GM23338 (cell line): ENCODE results near the gene KMT2E. TPM values are rescaled to one million over a fixed set of nuclear protein-coding genes. Genes with fewer than 3 reads are reported as not detected.
A peak's percentile ranks its signal among the peaks of the same experiment; 100 is the strongest.

Experiments
- ATAC-seq: fragments of 200-7000 bp; cut with Tn5 transposase; 3 replicates; pipeline ENCODE4 v1.9.1; 2020
- DNase-seq: peaks from one replicate; pipeline ENCODE4 v3.0.0-alpha.2; 2015; ENCODE audit warnings: low spot score
- H2AFZ ChIP-seq: fragments of 200-600 bp; sonication (generic); 2 replicates; pipeline ENCODE4 v1.8.0; 2016; ENCODE audit warnings: antibody characterized with exemption, mild to moderate bottlenecking, moderate library complexity
- H3F3A ChIP-seq: fragments of 200-600 bp; sonication (generic); replicated peaks from 2 replicates; pipeline ENCODE4 v1.8.0; 2017; ENCODE audit warnings: antibody characterized with exemption, mixed run types, low read depth
- H3K27ac ChIP-seq: fragments of 200-600 bp; sonication (generic); 2 replicates; pipeline ENCODE4 v1.6.1; 2016; ENCODE audit warnings: low read depth
- H3K27me3 ChIP-seq: fragments of 200-600 bp; sonication (generic); 2 replicates; pipeline ENCODE4 v1.8.0; 2016; ENCODE audit warnings: mild to moderate bottlenecking, mixed run types, moderate library complexity; ENCODE audit not compliant: insufficient read depth
- H3K36me3 ChIP-seq: fragments of 200-600 bp; sonication (generic); 2 replicates; pipeline ENCODE4 v1.8.0; 2016; ENCODE audit warnings: mild to moderate bottlenecking; ENCODE audit not compliant: insufficient read depth
- H3K4me1 ChIP-seq: fragments of 200-600 bp; sonication (generic); 2 replicates; pipeline ENCODE4 v1.8.0; 2016; ENCODE audit warnings: mild to moderate bottlenecking, moderate library complexity; ENCODE audit not compliant: insufficient read depth
- H3K4me2 ChIP-seq: fragments of 200-600 bp; sonication (generic); 2 replicates; pipeline ENCODE4 v1.7.1; 2017; ENCODE audit warnings: mixed run types
- H3K4me3 ChIP-seq: fragments of 200-600 bp; sonication (generic); 2 replicates; pipeline ENCODE4 v1.6.1; 2016; ENCODE audit warnings: mixed run types
- H3K79me2 ChIP-seq: fragments of 200-600 bp; sonication (generic); replicated peaks from 2 replicates; pipeline ENCODE4 v1.8.0; 2017; ENCODE audit warnings: mild to moderate bottlenecking; ENCODE audit not compliant: insufficient read depth
- H3K9me2 ChIP-seq: fragments of 200-600 bp; sonication (generic); 2 replicates; pipeline ENCODE4 v1.8.0; 2017; ENCODE audit not compliant: insufficient read depth
- H4K20me1 ChIP-seq: fragments of 200-600 bp; sonication (generic); replicated peaks from 2 replicates; pipeline ENCODE4 v1.8.0; 2017; ENCODE audit warnings: mild to moderate bottlenecking; ENCODE audit not compliant: insufficient read depth
- H3K27ac Mint-ChIP-seq: 2 replicates; pipeline ENCODE4 v1.8.0; 2020; ENCODE audit warnings: inconsistent platforms, mild to moderate bottlenecking, moderate library complexity, mixed read lengths
- H3K27me3 Mint-ChIP-seq: 3 replicates; pipeline ENCODE4 v1.8.0; 2022; ENCODE audit warnings: low read depth, mild to moderate bottlenecking, moderate library complexity, mixed read lengths, inconsistent platforms; ENCODE audit not compliant: insufficient read depth, poor library complexity
- H3K36me3 Mint-ChIP-seq: 3 replicates; pipeline ENCODE4 v1.8.0; 2021; ENCODE audit warnings: low read depth, mild to moderate bottlenecking, inconsistent platforms, moderate library complexity, mixed read lengths
- H3K4me1 Mint-ChIP-seq: 3 replicates; pipeline ENCODE4 v1.8.0; 2020; ENCODE audit warnings: mild to moderate bottlenecking, inconsistent platforms, mixed read lengths
- H3K4me3 Mint-ChIP-seq: 3 replicates; pipeline ENCODE4 v1.8.0; 2021; ENCODE audit warnings: moderate library complexity, mild to moderate bottlenecking, inconsistent platforms, mixed read lengths
- H3K9me3 Mint-ChIP-seq: 3 replicates; pipeline ENCODE4 v1.8.0; 2020; ENCODE audit warnings: moderate library complexity, mild to moderate bottlenecking, inconsistent platforms, mixed read lengths
- CREB1 ChIP-seq: fragments of 250-450 bp; sonication (Bioruptor Pico); IDR thresholded peaks from 2 replicates; pipeline ENCODE4 v1.5.0; 2020; ENCODE audit warnings: low read depth, mild to moderate bottlenecking, moderate library complexity
- EZH2 ChIP-seq: fragments of 200-600 bp; sonication (generic); IDR thresholded peaks from one replicate; pipeline ENCODE4 v1.8.0; 2017; ENCODE audit warnings: antibody characterized with exemption, mild to moderate bottlenecking, low read depth; ENCODE audit not compliant: unreplicated experiment
- EZH2phosphoT487 ChIP-seq: fragments of 200-600 bp; sonication (generic); IDR thresholded peaks from one replicate; pipeline ENCODE4 v1.8.1; 2018; ENCODE audit warnings: antibody characterized with exemption; ENCODE audit not compliant: unreplicated experiment
- JUNB ChIP-seq: IDR thresholded peaks from one replicate; pipeline ENCODE4 v1.6.1; 2016; ENCODE audit warnings: antibody characterized with exemption; ENCODE audit not compliant: unreplicated experiment
- POLR2AphosphoS5 ChIP-seq: IDR thresholded peaks from 2 replicates; pipeline ENCODE4 v1.6.1; 2016; ENCODE audit warnings: antibody characterized with exemption, low read depth
- ZNF331 ChIP-seq: fragments of 250-450 bp; sonication (Bioruptor Pico); IDR thresholded peaks from 2 replicates; pipeline ENCODE4 v1.5.0; 2020; ENCODE audit warnings: low read depth, mild to moderate bottlenecking, moderate library complexity
- polyA plus RNA-seq: library from polyadenylated mRNA; unstranded; fragments of >200 nt; fragmentation: Nextera tagmentation; extraction: Ambion mirVana; gene quantifications from 2 replicates; pipeline ENCODE4 v1.2.1, GENCODE V29; 2016
- total RNA-seq: library from RNA; depleted of rRNA; stranded (reverse); fragments of >200 nt; shearing (Covaris generic); gene quantifications from 2 replicates; pipeline ENCODE4 v1.2.3, GENCODE V29; 2014
- TF ChIP-seq, protein P1 (sequence below), 2 experiments: fragments of 200-600 bp in 1 of 2; sonication (generic) in 1 of 2; conservative IDR thresholded peaks; 2 replicates each; pipeline versions ENCODE4 v1.5.1 to v1.6.1; 2016 to 2017; ENCODE audit warnings: antibody characterized with exemption in 2 of 2, low read depth in 2 of 2, mild to moderate bottlenecking in 2 of 2, moderate library complexity in 1 of 2
- TF ChIP-seq, protein P2 (sequence below): IDR thresholded peaks from 2 replicates; pipeline ENCODE4 v1.6.1; 2016; ENCODE audit warnings: antibody characterized with exemption
- TF ChIP-seq, protein P3 (sequence below): fragments of 250-450 bp; sonication (Bioruptor Pico); IDR thresholded peaks from 2 replicates; pipeline ENCODE4 v1.5.0; 2020; ENCODE audit warnings: mild to moderate bottlenecking, moderate library complexity

KMT2E gene
- total and polyA plus RNA-seq, 2 experiments from 2014 or later = 50.2 to 70.9 TPM

DNA sequence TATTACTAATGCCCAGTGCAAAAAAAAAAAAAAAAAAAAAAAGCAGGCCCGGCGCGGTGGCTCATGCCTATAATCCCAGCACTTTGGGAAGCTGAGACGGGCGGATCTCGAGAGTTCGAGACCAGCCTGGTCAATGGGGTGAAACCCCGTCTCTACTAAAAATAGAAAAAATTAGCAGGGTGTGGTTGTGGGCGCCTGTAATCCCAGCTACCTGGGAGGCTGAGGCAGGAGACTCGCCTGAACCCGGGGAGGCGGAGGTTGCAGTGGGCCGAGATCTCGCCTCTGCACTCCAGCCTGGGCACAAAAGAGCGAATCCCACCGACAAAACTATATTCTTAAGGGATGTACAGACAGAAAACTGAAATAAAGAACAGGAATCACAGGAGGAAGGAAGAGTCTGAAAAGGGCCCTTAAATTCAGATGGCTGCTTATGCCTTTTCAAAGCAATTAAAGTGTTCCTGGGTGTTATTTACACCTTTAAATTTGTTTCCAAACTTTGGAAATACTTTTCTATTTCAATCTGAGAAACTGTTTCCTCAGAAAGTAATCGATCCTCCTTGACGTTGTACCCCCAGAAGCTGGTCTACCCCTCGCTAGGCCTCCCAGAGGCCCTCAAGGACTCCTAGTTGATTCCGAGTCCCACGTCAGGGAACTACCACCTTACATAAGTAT is 2.0 kb upstream of the KMT2E start:
- Histone ChIP-seq H3K27ac (peak overlapping the region; percentile 100), H3K9me2 (no peaks in the 10 kb centered on the region), H3K27me3 (no peaks in the 10 kb centered on the region), H3K4me2 (peak overlapping the region; percentile 92), H3K4me3 (peak overlapping the region; percentile 72), H4K20me1 (peaks cover 38% of the 10 kb centered on the region), H2AFZ (no peak overlapping the region), H3K36me3 (no peaks in the 10 kb centered on the region), H3F3A (no peaks in the 10 kb centered on the region), H3K4me1 (peaks cover 29% of the 10 kb centered on the region), H3K79me2 (peaks cover 28% of the 10 kb centered on the region)
- Mint-ChIP-seq H3K36me3 (peaks cover 42% of the 10 kb centered on the region), H3K27ac (peak overlapping the region; percentile 100), H3K4me3 (peak overlapping the region; percentile 99), H3K27me3 (peaks cover 19% of the 10 kb centered on the region), H3K4me1 (peaks cover 21% of the 10 kb centered on the region), H3K9me3 (peaks cover 8% of the 10 kb centered on the region; the same call in 2 of the 3 replicates)
- ATAC-seq (peak; percentile 2), DNase-seq (peak; percentile 15)
- no peak for TF ChIP-seq JUNB
- TF ChIP-seq ZNF331 (CRISPR knock-in tag) = no peak
- no peak for TF ChIP-seq EZH2phosphoT487
- TF ChIP-seq EZH2 = no peak
- TF ChIP-seq, protein P1, sequence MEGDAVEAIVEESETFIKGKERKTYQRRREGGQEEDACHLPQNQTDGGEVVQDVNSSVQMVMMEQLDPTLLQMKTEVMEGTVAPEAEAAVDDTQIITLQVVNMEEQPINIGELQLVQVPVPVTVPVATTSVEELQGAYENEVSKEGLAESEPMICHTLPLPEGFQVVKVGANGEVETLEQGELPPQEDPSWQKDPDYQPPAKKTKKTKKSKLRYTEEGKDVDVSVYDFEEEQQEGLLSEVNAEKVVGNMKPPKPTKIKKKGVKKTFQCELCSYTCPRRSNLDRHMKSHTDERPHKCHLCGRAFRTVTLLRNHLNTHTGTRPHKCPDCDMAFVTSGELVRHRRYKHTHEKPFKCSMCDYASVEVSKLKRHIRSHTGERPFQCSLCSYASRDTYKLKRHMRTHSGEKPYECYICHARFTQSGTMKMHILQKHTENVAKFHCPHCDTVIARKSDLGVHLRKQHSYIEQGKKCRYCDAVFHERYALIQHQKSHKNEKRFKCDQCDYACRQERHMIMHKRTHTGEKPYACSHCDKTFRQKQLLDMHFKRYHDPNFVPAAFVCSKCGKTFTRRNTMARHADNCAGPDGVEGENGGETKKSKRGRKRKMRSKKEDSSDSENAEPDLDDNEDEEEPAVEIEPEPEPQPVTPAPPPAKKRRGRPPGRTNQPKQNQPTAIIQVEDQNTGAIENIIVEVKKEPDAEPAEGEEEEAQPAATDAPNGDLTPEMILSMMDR (conservative IDR thresholded peaks at IDR 0.05; ENCODE audit: low read depth in 2 of 2) = no peak
- TF ChIP-seq POLR2AphosphoS5 = no peak
- TF ChIP-seq, protein P2, sequence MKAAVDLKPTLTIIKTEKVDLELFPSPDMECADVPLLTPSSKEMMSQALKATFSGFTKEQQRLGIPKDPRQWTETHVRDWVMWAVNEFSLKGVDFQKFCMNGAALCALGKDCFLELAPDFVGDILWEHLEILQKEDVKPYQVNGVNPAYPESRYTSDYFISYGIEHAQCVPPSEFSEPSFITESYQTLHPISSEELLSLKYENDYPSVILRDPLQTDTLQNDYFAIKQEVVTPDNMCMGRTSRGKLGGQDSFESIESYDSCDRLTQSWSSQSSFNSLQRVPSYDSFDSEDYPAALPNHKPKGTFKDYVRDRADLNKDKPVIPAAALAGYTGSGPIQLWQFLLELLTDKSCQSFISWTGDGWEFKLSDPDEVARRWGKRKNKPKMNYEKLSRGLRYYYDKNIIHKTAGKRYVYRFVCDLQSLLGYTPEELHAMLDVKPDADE = no peak

DNA sequence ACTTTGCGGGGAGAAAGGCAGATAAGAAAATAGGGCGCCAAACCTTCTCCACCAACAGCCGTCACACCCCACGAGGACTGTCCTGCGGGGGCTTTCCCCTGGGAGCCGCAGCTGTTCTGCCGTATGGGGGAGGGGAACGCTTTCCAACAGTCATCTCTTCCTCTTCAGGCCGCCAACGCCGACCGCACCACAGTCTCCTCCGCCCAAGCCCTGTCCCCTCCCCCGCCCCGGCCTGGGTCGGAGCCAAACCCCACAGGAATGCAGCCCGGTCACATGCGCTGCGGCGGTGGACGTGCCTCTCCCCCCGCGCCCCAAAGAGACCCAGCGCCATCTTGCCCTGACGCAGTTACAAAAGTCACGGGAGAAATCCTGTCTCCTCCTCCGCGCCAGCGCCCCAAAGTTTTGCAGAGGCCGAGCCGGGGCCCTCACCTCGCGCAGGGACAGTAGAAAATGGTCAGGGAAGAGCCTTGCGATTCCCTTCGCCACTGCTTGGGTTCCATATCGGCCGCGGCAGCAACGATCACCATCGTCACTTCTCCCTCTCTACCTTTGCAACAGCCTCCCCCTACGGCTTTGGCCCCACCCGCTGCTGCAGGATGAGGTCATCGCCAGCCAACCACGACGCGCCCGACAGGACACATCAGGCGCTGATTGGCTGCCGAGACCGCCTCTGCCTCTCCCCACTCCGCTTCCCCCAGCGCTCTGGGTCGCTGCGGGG is 1.3 kb upstream of the KMT2E start:
- DNase-seq = peak; percentile 98
- Mint-ChIP-seq H3K9me3 (peaks cover 8% of the 10 kb centered on the region; the same call in 2 of the 3 replicates), H3K4me3 (peak overlapping the region; percentile 99), H3K36me3 (peaks cover 42% of the 10 kb centered on the region), H3K4me1 (peaks cover 28% of the 10 kb centered on the region), H3K27me3 (peaks cover 19% of the 10 kb centered on the region), H3K27ac (peak overlapping the region; percentile 100)
- peaks cover 31% of the 10 kb centered on the region for H4K20me1 ChIP-seq
- TF ChIP-seq EZH2 (no peak), POLR2AphosphoS5 (peak; percentile 90), CREB1 (CRISPR knock-in tag) (peak; percentile 63)
- TF ChIP-seq, protein P3, sequence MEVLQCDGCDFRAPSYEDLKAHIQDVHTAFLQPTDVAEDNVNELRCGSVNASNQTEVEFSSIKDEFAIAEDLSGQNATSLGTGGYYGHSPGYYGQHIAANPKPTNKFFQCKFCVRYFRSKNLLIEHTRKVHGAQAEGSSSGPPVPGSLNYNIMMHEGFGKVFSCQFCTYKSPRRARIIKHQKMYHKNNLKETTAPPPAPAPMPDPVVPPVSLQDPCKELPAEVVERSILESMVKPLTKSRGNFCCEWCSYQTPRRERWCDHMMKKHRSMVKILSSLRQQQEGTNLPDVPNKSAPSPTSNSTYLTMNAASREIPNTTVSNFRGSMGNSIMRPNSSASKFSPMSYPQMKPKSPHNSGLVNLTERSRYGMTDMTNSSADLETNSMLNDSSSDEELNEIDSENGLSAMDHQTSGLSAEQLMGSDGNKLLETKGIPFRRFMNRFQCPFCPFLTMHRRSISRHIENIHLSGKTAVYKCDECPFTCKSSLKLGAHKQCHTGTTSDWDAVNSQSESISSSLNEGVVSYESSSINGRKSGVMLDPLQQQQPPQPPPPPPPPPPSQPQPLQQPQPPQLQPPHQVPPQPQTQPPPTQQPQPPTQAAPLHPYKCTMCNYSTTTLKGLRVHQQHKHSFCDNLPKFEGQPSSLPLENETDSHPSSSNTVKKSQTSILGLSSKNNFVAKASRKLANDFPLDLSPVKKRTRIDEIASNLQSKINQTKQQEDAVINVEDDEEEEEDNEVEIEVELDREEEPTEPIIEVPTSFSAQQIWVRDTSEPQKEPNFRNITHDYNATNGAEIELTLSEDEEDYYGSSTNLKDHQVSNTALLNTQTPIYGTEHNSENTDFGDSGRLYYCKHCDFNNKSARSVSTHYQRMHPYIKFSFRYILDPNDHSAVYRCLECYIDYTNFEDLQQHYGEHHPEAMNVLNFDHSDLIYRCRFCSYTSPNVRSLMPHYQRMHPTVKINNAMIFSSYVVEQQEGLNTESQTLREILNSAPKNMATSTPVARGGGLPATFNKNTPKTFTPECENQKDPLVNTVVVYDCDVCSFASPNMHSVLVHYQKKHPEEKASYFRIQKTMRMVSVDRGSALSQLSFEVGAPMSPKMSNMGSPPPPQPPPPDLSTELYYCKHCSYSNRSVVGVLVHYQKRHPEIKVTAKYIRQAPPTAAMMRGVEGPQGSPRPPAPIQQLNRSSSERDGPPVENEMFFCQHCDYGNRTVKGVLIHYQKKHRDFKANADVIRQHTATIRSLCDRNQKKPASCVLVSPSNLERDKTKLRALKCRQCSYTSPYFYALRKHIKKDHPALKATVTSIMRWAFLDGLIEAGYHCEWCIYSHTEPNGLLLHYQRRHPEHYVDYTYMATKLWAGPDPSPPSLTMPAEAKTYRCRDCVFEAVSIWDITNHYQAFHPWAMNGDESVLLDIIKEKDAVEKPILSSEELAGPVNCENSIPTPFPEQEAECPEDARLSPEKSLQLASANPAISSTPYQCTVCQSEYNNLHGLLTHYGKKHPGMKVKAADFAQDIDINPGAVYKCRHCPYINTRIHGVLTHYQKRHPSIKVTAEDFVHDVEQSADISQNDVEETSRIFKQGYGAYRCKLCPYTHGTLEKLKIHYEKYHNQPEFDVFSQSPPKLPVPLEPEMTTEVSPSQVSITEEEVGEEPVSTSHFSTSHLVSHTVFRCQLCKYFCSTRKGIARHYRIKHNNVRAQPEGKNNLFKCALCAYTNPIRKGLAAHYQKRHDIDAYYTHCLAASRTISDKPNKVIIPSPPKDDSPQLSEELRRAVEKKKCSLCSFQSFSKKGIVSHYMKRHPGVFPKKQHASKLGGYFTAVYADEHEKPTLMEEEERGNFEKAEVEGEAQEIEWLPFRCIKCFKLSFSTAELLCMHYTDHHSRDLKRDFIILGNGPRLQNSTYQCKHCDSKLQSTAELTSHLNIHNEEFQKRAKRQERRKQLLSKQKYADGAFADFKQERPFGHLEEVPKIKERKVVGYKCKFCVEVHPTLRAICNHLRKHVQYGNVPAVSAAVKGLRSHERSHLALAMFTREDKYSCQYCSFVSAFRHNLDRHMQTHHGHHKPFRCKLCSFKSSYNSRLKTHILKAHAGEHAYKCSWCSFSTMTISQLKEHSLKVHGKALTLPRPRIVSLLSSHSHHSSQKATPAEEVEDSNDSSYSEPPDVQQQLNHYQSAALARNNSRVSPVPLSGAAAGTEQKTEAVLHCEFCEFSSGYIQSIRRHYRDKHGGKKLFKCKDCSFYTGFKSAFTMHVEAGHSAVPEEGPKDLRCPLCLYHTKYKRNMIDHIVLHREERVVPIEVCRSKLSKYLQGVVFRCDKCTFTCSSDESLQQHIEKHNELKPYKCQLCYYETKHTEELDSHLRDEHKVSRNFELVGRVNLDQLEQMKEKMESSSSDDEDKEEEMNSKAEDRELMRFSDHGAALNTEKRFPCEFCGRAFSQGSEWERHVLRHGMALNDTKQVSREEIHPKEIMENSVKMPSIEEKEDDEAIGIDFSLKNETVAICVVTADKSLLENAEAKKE (CRISPR knock-in tag) = no peak
- TF ChIP-seq, protein P2 = peak; percentile 67
- H3K4me3 ChIP-seq = peak overlapping the region; percentile 72
- ATAC-seq = peak; percentile 75
- H2AFZ ChIP-seq = no peak overlapping the region
- no peaks in the 10 kb centered on the region for H3K9me2 ChIP-seq
- H3F3A ChIP-seq = no peaks in the 10 kb centered on the region
- peak overlapping the region; percentile 92 for H3K4me2 ChIP-seq
- peaks cover 36% of the 10 kb centered on the region for H3K4me1 ChIP-seq
- no peaks in the 10 kb centered on the region for H3K36me3 ChIP-seq
- H3K79me2 ChIP-seq = peaks cover 35% of the 10 kb centered on the region
- no peaks in the 10 kb centered on the region for H3K27me3 ChIP-seq
- H3K27ac ChIP-seq = peak overlapping the region; percentile 100
